Measurements from ENCODE around the gene ZNRD2.
"Not testable (repeated sequence)": the region's sequence is repeated elsewhere in the genome, so short reads cannot be mapped to it uniquely, and the experiment has no call there.

The ZNRD2 gene

GRCh38 chr11:65569973-65570918, at the start of gene ZNRD2:
ZNRD2 (plus strand) TSS chr11:65570477; CDS start chr11:65570492, 15 bp downstream.
- peak; percentile 95 for DNase-seq (ENCODE audit: low spot score)

GRCh38 chr11:65521777-65522521, 48.3 kb upstream of the ZNRD2 start:
- DNase-seq (ENCODE audit: low spot score): not testable (repeated sequence)

DNA sequence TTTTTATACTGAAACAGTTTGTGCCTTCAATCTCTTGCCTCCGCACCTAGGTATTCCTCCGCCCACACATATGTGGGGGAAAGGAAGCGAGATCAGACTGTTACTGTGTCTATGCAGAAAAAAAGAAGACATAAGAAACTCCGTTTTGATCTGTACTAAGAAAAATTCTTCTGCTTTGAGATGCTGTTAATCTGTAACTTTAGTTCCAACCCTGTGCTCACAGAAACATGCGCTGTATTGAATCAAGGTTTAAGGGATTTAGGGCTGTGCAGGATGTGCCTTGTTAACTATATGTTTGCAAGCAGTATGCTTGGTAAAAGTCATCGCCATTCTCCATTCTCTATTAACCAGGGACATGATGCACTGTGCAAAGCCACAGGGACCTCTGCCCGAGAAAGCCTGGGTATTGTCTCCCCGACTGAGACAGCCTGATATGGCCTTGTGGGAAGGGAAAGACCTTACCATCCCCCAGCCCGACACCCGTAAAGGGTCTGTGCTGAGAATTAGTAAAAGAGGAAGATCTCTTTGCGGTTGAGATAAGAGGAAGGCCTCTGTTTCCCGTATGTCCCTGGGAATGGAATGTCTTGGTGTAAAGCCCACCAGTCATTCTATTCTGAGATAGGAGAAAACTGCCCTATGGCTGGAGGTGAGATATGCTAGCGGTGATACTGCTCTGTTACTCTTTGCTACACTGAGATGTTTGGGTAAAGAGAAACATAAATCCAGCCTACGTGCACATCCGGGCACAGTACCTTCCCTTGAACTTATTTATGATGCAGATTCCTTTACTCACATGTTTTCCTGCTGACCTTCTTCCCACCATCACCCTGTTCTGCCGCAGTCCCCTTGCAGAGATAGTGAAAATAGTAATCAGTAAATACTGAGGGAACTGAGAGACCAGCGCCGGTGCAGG, 47.3 kb upstream of the ZNRD2 start:
- not testable (repeated sequence) for DNase-seq (ENCODE audit: low spot score)

DNA sequence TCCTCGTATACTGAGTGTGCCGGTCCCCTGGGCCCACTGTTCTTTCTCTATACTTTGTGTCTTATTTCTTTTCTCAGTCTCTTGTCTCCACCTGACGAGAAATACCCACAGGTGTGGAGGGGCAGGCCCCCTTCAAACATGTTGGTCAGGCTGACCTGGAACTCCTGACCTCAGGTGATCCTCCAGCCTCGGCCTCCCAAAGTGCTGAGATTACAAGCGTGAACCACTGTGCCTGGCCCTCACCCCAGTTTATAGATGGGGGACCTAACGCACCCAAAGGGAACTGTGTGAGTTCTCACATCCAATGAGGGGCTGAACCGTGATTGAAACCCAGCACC, 46.7 kb upstream of the ZNRD2 start:
- DNase-seq (ENCODE audit: low spot score): not testable (repeated sequence)

GRCh38 chr11:65524014-65524740, 46.1 kb upstream of the ZNRD2 start:
- DNase-seq (ENCODE audit: low spot score): no peak

GRCh38 chr11:65524741-65525545, 45.3 kb upstream of the ZNRD2 start, which contains the start of gene SCYL1:
SCYL1 (plus strand) TSS chr11:65525083; CDS start chr11:65525154, 71 bp downstream.
- peak; percentile 79 for DNase-seq (ENCODE audit: low spot score)

DNA sequence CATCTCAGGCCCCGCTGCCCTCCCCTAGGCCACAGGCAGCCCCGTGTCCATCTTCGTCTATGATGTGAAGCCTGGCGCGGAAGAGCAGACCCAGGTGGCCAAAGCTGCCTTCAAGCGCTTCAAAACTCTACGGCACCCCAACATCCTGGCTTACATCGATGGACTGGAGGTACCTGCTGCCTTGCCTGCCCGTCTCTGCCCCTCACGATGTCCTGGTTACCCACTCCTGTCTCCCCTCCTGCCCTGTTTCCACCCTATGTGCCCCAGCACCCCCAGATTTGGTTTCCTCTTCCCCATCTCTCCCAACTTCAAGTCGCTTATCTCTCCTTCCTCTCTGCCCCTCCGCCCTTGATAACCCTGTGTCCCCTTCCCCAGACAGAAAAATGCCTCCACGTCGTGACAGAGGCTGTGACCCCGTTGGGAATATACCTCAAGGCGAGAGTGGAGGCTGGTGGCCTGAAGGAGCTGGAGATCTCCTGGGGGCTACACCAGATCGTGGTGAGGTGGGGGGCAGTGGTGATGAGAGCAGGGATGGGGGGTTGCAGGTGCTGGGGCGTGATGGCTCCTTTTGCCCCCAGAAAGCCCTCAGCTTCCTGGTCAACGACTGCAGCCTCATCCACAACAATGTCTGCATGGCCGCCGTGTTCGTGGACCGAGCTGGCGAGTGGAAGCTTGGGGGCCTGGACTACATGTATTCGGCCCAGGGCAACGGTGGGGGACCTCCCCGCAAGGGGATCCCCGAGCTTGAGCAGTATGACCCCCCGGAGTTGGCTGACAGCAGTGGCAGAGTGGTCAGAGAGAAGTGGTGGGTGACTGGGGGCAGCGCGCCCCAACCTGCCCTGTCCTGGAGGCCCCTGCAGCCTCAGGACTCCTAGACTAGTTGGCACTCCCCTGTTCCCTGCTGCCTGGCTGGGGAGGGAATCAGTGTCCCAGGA, 44.5 kb upstream of the ZNRD2 start:
- DNase-seq (ENCODE audit: low spot score): no peak

- no peak for DNase-seq (ENCODE audit: low spot score)
Measured at GRCh38 chr11:65526744-65527143, 43.5 kb upstream of the ZNRD2 start.

DNA sequence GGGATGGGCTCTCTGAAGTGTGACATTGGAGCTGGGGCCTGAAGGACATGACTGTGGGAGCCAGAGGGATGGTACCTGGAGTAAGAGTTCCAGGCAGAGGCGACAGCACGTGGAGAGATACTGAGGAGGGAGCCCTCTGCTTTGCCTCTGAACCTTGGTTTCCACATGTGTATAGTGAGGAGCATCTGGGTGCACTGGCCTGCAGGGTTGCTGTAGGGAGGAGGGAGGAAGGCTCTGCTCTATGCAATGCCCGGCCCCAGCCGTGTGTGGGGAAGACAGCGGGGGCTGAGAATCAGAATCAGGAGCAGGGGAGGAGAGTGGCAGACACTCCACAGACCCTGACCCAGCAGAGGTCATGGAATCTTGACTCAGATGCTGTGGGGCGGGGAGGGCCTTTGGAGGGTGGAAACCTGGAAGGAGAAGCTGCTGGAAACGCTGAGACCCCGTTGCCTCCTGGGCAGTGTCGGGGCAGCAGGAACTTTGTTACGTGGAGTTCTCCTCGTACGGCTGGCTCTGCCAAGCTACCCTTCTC, 41.4 kb upstream of the ZNRD2 start:
- no peak for DNase-seq (ENCODE audit: low spot score)

- DNase-seq (ENCODE audit: low spot score): no peak
Measured at GRCh38 chr11:65529475-65530156, 40.7 kb upstream of the ZNRD2 start.

DNA sequence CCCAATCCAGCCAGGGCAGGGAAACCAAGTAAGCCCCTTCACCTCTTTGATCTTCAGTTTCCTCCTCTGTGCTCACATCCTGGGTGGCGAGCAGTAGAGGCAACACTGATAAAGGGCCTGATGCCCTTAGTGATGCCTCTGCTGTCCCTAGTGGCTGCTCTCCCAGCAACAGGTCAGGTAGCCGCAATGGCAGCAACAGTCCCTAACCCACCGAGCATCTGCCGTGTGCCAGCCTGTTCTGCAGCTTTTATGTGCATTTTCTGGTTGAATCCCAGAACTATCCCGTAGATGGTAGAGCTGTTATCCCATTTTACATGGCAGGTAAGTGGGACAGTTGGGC, 40.1 kb upstream of the ZNRD2 start:
- DNase-seq (ENCODE audit: low spot score): no peak

DNA sequence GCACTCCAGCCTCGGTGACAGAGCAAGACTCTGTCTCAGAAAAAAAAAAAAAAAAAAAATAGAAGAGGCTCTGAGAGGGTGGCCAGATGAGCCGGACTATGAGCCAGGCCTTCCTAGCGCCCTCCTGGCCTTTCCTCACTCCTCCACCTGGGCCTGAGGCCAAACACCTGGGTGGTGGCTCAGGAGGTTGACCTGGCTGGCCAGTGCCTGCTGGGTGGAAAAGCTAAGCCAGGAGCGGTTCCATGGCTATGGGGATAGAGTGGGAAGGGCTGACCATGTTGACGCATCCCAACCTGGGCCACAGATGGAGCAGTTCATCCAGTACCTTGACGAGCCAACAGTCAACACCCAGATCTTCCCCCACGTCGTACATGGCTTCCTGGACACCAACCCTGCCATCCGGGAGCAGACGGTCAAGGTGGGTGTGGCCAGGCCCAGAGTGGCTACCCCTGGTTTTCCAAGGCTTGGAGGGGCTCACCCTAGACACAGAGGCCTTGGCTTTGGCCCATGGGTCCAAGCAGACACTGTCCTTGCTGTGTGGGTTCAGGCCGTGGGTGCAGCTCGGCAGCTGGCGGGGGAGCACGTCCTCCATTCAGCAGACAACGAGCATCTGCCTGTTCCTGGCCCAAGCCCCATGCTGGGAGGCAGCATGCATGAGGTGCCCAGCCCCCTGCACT, 37.8 kb upstream of the ZNRD2 start:
- no peak for DNase-seq (ENCODE audit: low spot score)

DNA sequence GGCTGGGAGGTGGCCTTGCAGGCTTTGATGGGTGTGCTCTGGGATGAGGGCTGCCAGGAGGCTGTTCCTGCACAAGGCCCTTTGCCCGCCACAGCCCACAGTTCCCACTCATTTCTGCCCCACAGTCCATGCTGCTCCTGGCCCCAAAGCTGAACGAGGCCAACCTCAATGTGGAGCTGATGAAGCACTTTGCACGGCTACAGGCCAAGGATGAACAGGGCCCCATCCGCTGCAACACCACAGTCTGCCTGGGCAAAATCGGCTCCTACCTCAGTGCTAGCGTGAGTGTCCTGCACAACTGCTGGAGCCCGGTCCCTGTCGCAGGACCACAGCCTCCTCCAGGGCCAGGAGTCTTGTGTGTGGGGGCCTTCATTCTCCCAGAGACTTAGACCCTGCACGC, 35.2 kb upstream of the ZNRD2 start:
- no peak for DNase-seq (ENCODE audit: low spot score)

GRCh38 chr11:65536412-65537295, 33.6 kb upstream of the ZNRD2 start:
- DNase-seq (ENCODE audit: low spot score): no peak

- DNase-seq (ENCODE audit: low spot score): no peak
Measured at GRCh38 chr11:65537296-65537597, 33.0 kb upstream of the ZNRD2 start.

DNA sequence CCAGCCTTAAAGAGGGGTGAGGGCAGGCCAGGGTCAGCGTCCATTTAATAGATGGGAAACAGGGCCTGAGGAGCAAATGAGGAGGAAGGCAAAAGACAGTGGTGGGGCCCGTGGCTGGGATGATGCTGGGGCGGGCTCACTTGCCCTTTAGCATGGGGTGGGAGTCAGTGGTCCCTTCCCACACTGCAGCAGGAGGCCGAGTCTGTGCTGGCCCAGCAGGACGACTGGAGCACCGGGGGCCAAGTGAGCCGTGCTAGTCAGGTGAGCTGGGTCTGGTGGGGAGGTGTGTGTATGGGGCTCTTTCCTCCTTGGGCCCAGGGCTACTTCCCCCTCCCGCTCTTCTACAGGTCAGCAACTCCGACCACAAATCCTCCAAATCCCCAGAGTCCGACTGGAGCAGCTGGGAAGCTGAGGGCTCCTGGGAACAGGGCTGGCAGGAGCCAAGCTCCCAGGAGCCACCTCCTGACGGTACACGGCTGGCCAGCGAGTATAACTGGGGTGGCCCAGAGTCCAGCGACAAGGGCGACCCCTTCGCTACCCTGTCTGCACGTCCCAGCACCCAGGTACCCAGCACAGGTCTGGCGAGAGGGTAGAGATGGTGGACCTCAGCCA, 32.6 kb upstream of the ZNRD2 start:
- no peak for DNase-seq (ENCODE audit: low spot score)
